Common myeloid progenitor, CD34-positive (primary cell): ENCODE results near the gene NDNF.

Source experiments
- CTCF ChIA-PET: fragments of 350-600 bp; sonication (Branson Sonifier 250); formaldehyde crosslinking; loops from one replicate; lab custom pipeline; 2021; ENCODE audit warnings: antibody characterized with exemption; lab: Charles Lee
- POLR2A ChIA-PET: fragments of 350-600 bp; sonication (Branson Sonifier 250); formaldehyde crosslinking; loops from one replicate; lab custom pipeline; 2021; ENCODE audit warnings: antibody characterized with exemption; lab: Charles Lee
- DNase-seq, 3 donors: peaks; one replicate each; pipeline versions ENCODE4 v3.0.0 to v3.0.0-alpha.2; 2013
- H3K27ac ChIP-seq, 2 experiments: 1 replicate in 1 of 2; 2 replicates in 1 of 2; pipeline ENCODE4 v1.7.0; 2013; ENCODE audit warnings: inconsistent platforms in 2 of 2, low read length in 2 of 2, mild to moderate bottlenecking in 2 of 2, low read depth in 1 of 2, moderate library complexity in 1 of 2; ENCODE audit not compliant: severe bottlenecking in 2 of 2, insufficient read depth in 1 of 2, poor library complexity in 1 of 2
- H3K27me3 ChIP-seq, 5 experiments: replicated peaks in 2 of 5; 1 replicate in 3 of 5; 2 replicates in 2 of 5; pipeline versions ENCODE4 v1.6.1 to v1.7.0; 2013; ENCODE audit warnings: low read length in 4 of 5, mild to moderate bottlenecking in 2 of 5, moderate library complexity in 2 of 5, inconsistent platforms in 1 of 5; ENCODE audit not compliant: insufficient read depth in 5 of 5, control insufficient read depth in 4 of 5
- H3K36me3 ChIP-seq, 4 experiments: 1 replicate in 2 of 4; 2 replicates in 2 of 4; pipeline versions ENCODE4 v1.6.1 to v1.7.0; 2013; ENCODE audit warnings: low read length in 3 of 4, control low read depth in 1 of 4, mild to moderate bottlenecking in 1 of 4; ENCODE audit not compliant: control insufficient read depth in 4 of 4, insufficient read depth in 4 of 4
- H3K4me1 ChIP-seq, 4 experiments: 1 replicate in 3 of 4; 2 replicates in 1 of 4; pipeline versions ENCODE4 v1.6.1 to v1.7.1; 2013; ENCODE audit warnings: low read length in 3 of 4, mild to moderate bottlenecking in 3 of 4, control low read depth in 1 of 4, inconsistent platforms in 1 of 4, moderate library complexity in 1 of 4; ENCODE audit not compliant: control insufficient read depth in 4 of 4, insufficient read depth in 4 of 4; ENCODE audit errors: control extremely low read depth in 1 of 4
- H3K4me3 ChIP-seq, 7 experiments: 1 replicate in 4 of 7; 2 replicates in 3 of 7; pipeline versions ENCODE4 v1.5.1 to v1.7.0; 2013; ENCODE audit warnings: mild to moderate bottlenecking in 7 of 7, low read length in 6 of 7, moderate library complexity in 6 of 7, inconsistent platforms in 2 of 7, low read depth in 2 of 7, control low read depth in 1 of 7; ENCODE audit not compliant: insufficient read depth in 4 of 7, control insufficient read depth in 1 of 7; ENCODE audit errors: extremely low read depth in 1 of 7
- H3K9me3 ChIP-seq, 5 experiments: 1 replicate in 4 of 5; 2 replicates in 1 of 5; pipeline versions ENCODE4 v1.6.1 to v1.7.1; 2013; ENCODE audit warnings: low read length in 4 of 5, mild to moderate bottlenecking in 2 of 5, inconsistent platforms in 1 of 5, low read depth in 1 of 5, moderate library complexity in 1 of 5; ENCODE audit not compliant: control insufficient read depth in 4 of 5, insufficient read depth in 2 of 5; ENCODE audit errors: control extremely low read depth in 1 of 5
- WGBS: methylation state at CpG from one replicate; pipeline ENCODE4 v1.1.5; 2013; ENCODE audit not compliant: insufficient coverage; 5-methylcytosine and 5-hydroxymethylcytosine counted together

NDNF gene

DNA sequence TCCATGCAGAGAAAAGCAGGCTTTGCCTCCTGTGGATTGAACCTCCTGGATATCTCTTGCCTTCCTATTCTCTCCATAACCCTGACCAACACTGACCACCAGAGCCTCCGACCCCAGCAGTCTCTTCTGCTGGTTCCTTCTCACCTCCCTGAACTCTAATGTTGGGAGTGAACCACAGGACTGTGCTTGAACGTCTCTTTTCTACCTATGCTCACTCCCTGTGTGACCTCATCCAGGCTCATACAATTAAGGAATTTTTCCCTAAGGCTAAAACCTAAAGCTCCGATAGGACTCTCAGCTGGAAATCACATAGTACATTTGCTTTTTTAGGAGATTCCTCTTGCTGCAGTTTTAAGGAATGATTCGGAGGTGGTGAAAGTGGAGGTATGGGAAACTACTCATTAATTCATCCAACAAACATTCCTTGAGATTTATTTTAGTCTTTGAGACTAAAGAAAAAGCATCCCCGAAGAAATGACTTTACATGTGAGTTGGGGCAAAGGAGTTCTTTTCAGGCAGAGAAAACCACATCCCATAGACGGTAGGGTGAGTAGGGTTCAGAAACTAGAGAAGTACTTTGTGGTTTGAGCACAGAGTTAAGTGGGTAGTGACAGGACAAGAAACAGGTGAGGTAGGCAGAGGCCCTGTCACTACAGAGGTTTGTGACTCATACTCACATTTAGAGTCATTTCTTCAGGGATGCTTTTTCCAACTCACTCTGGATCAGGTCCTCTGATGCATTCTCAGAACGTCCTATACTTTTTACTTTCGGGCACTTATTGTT, 30.8 kb downstream of the NDNF start:
- peaks cover 0 to 3% (median 0%) of the 10 kb centered on the region in 5 experiments for H3K27me3 ChIP-seq
- H3K27ac ChIP-seq = no peak overlapping the region
- POLR2A ChIA-PET = no interaction called here
- H3K36me3 ChIP-seq = no peaks in the 10 kb centered on the region
- no peaks in the 10 kb centered on the region for H3K9me3 ChIP-seq
- peak in 2 of 3 donors; percentile 6 to 10 for DNase-seq
- no peak overlapping the region for H3K4me3 ChIP-seq
- WGBS = 100% methylated on average over 2 of the region's 8 CpGs
- CTCF ChIA-PET = no interaction called here
- H3K4me1 ChIP-seq = no peaks in the 10 kb centered on the region

DNA sequence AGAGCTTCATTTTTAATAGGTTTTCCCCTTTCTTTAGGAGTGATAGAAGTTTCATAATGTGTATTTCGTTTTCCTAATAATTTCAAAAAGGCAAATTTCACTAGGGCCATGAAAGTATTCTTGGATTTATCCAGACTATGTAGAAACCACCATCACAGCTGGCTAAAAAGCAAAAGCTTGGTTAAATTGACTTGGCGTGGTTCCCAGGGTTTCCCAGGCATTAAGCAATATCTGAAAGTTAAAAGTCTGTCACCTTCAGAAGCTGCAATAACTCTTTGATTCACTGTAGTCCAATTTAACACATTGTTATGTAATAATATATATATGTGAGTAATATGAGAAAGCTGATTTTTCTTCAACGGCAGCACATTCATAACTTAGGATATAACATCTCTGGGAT, 38.3 kb downstream of the NDNF start:
- no peaks in the 10 kb centered on the region for H3K36me3 ChIP-seq
- no peaks in the 10 kb centered on the region for H3K9me3 ChIP-seq
- POLR2A ChIA-PET = no interaction called here
- 79% methylated on average over 2 of the region's 3 CpGs for WGBS
- no peak overlapping the region for H3K4me3 ChIP-seq
- H3K4me1 ChIP-seq = no peaks in the 10 kb centered on the region
- H3K27me3 ChIP-seq = peaks cover 0 to 4% (median 0%) of the 10 kb centered on the region in 5 experiments
- no peak overlapping the region for H3K27ac ChIP-seq
- CTCF ChIA-PET = interaction anchor here (1.2 kb wide), 1 partner anchor 16 kb away, joined by 3 read pairs; no protein-coding TSS in a partner anchor
- DNase-seq = peak in 1 of 3 donors; percentile 26

DNA sequence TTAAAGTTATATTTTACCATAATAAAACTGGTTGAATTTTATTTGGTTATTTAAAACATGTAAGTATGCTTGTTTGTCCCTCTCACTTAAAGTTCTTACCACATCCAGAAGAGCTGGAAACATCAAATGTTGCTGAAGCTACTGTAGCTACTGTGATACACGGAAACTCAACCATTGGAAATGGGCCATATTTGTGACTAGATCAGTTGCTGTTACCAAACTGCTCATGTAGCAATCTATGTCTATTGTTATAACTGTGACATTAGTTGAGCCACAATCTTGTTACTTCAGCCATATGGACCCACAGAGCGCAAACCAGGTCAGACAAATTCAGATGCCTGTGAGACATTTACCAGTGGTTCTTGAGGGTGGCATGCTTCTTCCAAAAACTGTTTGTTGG, 41.6 kb downstream of the NDNF start:
- ChIA-PET CTCF (no interaction called here), POLR2A (no interaction called here)
- H3K27me3 ChIP-seq = peaks cover 0 to 4% (median 0%) of the 10 kb centered on the region in 5 experiments
- H3K4me1 ChIP-seq = no peaks in the 10 kb centered on the region
- no peak overlapping the region for H3K27ac ChIP-seq
- H3K4me3 ChIP-seq = no peak overlapping the region
- 100% methylated on average over 2 of the region's 2 CpGs for WGBS
- H3K9me3 ChIP-seq = no peaks in the 10 kb centered on the region
- H3K36me3 ChIP-seq = no peaks in the 10 kb centered on the region
- DNase-seq = no peak

DNA sequence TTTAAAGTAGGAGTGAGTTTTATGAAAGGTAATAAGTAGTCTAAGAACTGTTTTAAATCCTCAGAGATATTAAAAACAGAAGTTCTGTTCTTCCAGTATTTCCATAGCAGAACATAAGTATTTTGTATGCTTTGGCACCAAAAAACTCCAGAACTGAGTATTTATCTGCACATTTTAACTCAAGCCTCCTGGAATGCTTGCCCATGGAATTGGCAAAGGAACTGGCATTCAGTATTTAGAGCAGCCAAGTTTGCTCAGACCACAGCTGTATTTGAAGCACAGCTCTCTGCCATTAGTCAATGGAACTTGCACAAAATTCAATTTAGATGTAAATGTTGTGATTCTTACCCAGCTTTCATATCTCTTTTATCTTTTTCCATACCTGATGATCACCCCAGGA, 42.2 kb downstream of the NDNF start:
- POLR2A ChIA-PET = no interaction called here
- H3K36me3 ChIP-seq = no peaks in the 10 kb centered on the region

DNA sequence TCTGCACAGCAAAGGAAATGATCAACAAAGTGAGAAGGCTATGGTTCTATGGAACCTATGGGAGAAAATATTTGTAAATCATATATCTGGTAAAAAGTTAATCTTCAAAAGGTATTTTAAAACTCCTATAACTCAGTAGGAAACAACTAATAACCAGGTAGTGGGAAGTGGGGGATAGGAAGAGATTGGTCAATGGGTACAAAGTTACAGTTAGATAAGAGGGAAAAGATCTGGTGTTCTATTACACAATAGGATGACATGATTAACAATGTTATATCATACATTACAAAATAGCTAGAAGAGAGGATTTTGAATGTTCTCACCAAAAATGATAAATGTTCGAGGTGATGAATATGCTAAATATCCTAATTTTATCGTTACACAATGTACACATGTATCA, 46.3 kb downstream of the NDNF start:
- H3K27me3 ChIP-seq = peaks cover 0 to 4% (median 0%) of the 10 kb centered on the region in 5 experiments
- no peak overlapping the region for H3K4me3 ChIP-seq
- WGBS = no CpG with 5 or more reads among the region's 2 CpGs
- ChIA-PET CTCF (interaction anchor here (1.3 kb wide), 1 partner anchor 16 kb away, joined by 5 read pairs; no protein-coding TSS in a partner anchor), POLR2A (interaction anchor here (0.7 kb wide), 1 partner anchor 49 kb away, joined by 4 read pairs; no protein-coding TSS in a partner anchor)
- H3K27ac ChIP-seq = no peak overlapping the region
- H3K4me1 ChIP-seq = no peaks in the 10 kb centered on the region
- H3K9me3 ChIP-seq = peaks cover 0 to 2% (median 0%) of the 10 kb centered on the region in 5 experiments
- H3K36me3 ChIP-seq = no peaks in the 10 kb centered on the region
- DNase-seq = no peak

More for the DNA sequence above, 42.2 kb downstream of the NDNF start:
- no peaks in the 10 kb centered on the region for H3K9me3 ChIP-seq
- CTCF ChIA-PET = no interaction called here
- no peak overlapping the region for H3K4me3 ChIP-seq
- H3K27me3 ChIP-seq = peaks cover 0 to 4% (median 0%) of the 10 kb centered on the region in 5 experiments
- no peaks in the 10 kb centered on the region for H3K4me1 ChIP-seq
- no peak overlapping the region for H3K27ac ChIP-seq
- no peak for DNase-seq

DNA sequence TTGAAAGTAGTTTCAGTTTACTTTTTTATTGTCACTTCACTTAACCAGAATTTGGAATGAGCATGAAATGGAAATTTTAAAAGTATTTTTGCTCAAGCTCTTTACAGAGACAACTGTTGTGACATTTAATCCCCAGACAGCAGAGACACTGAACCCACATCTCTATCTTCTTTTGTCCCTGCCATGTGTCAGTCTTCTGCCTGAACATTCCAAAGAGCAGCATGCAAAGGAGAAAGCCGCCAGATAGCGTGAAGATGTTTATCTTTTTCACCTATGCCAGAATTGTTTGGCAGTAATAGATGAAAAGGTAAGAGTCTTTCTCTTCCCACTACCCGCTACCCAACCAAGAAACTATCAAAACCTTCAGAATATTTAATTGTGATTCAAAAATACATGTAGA, 46.8 kb downstream of the NDNF start:
- no CpG with 5 or more reads among the region's 3 CpGs for WGBS
- H3K4me1 ChIP-seq = no peaks in the 10 kb centered on the region
- no peak for DNase-seq
- ChIA-PET CTCF (interaction anchor here (1.3 kb wide), 1 partner anchor 16 kb away, joined by 5 read pairs; no protein-coding TSS in a partner anchor), POLR2A (no interaction called here)
- no peak overlapping the region for H3K27ac ChIP-seq
- H3K27me3 ChIP-seq = peaks cover 0 to 4% (median 0%) of the 10 kb centered on the region in 5 experiments
- H3K36me3 ChIP-seq = no peaks in the 10 kb centered on the region
- no peak overlapping the region for H3K4me3 ChIP-seq
- peaks cover 0 to 2% (median 0%) of the 10 kb centered on the region in 5 experiments for H3K9me3 ChIP-seq

DNA sequence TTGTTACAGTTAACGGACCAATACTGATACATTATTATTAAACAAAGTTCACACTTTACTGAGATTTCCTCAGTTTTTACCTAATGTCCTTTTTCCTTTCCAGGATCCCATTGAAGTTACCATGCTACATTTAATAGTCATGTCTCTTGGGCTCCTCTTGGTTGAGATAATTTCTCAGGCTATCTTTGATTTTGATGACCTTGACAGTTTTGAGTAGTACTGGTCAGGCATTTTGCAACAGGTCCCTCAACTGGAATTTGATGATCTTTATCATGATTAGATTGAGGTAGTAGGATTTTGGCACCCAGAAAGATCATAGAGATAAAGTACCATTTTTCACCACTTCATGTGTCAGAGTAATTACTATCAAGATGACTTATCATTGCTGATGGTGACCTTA, 53.8 kb downstream of the NDNF start:
- no CpG with 5 or more reads among the region's 1 CpG for WGBS
- CTCF ChIA-PET = no interaction called here
- H3K27me3 ChIP-seq = no peaks in the 10 kb centered on the region

More for the DNA sequence above, 53.8 kb downstream of the NDNF start:
- DNase-seq = no peak
- H3K36me3 ChIP-seq = no peaks in the 10 kb centered on the region
- H3K27ac ChIP-seq = no peak overlapping the region
- H3K4me1 ChIP-seq = peaks cover 0 to 3% (median 0%) of the 10 kb centered on the region in 4 experiments
- no peaks in the 10 kb centered on the region for H3K9me3 ChIP-seq
- POLR2A ChIA-PET = no interaction called here
- H3K4me3 ChIP-seq = no peak overlapping the region
